AML-193 (cell line): ENCODE results near the gene DLG4.

ENCODE experiments used
- DNase-seq, 2 experiments: peaks; one replicate each; lab custom pipeline; 2025; lab: John Stamatoyannopoulos, UW

Gene DLG4

GRCh38 chr17:7156342-7156940 is 63.2 kb downstream of the DLG4 start:
- DNase-seq = no peak

GRCh38 chr17:7147772-7148171 is 71.9 kb downstream of the DLG4 start:
- no peak for DNase-seq

- DNase-seq = no peak
Measured at GRCh38 chr17:7146115-7146514, 73.5 kb downstream of the DLG4 start.

GRCh38 chr17:7144213-7144612 is 75.4 kb downstream of the DLG4 start:
- DNase-seq = no peak

- no peak for DNase-seq
Measured at GRCh38 chr17:7141824-7142223, 77.8 kb downstream of the DLG4 start.

GRCh38 chr17:7139400-7139799 is 80.2 kb downstream of the DLG4 start:
- no peak for DNase-seq

- DNase-seq = no peak
Measured at GRCh38 chr17:7138800-7139381, 80.7 kb downstream of the DLG4 start.

- no peak for DNase-seq
Measured at GRCh38 chr17:7137171-7137943, 82.3 kb downstream of the DLG4 start.
